ENCODE measurements around the gene SEMA6A. TPM values are rescaled to one million over a fixed set of nuclear protein-coding genes. Genes with fewer than 3 reads are reported as not detected.

The SEMA6A gene, protein sequence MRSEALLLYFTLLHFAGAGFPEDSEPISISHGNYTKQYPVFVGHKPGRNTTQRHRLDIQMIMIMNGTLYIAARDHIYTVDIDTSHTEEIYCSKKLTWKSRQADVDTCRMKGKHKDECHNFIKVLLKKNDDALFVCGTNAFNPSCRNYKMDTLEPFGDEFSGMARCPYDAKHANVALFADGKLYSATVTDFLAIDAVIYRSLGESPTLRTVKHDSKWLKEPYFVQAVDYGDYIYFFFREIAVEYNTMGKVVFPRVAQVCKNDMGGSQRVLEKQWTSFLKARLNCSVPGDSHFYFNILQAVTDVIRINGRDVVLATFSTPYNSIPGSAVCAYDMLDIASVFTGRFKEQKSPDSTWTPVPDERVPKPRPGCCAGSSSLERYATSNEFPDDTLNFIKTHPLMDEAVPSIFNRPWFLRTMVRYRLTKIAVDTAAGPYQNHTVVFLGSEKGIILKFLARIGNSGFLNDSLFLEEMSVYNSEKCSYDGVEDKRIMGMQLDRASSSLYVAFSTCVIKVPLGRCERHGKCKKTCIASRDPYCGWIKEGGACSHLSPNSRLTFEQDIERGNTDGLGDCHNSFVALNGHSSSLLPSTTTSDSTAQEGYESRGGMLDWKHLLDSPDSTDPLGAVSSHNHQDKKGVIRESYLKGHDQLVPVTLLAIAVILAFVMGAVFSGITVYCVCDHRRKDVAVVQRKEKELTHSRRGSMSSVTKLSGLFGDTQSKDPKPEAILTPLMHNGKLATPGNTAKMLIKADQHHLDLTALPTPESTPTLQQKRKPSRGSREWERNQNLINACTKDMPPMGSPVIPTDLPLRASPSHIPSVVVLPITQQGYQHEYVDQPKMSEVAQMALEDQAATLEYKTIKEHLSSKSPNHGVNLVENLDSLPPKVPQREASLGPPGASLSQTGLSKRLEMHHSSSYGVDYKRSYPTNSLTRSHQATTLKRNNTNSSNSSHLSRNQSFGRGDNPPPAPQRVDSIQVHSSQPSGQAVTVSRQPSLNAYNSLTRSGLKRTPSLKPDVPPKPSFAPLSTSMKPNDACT
- 10 to 100 TPM; 26.5 to 78.6 (median 42.4) TPM for total RNA-seq
- 1 to 10 TPM in 2 of 3 donors, under 1 TPM in 1; 0.88 to 2.0 (median 1.5) TPM for polyA plus RNA-seq
- long read RNA-seq, donor 1, partial matches to known transcripts, result 0 of 2 reads
- long read RNA-seq, donor 1, other reads (novel, unspliced or antisense), result 0 of 2 reads
- long read RNA-seq, donor 2, full-length matches to known transcripts, result 1 of 1 reads
- long read RNA-seq, donor 2, partial matches to known transcripts, result 0 of 1 reads
- long read RNA-seq, donor 2, other reads (novel, unspliced or antisense), result 0 of 1 reads

- no peaks in the 10 kb centered on the region for H3K9me3 ChIP-seq
- H3K27ac ChIP-seq, result peak within 1 kb of the TSS; percentile 39 to 87 (median 80)
- H3K4me1 ChIP-seq, result peaks cover 16 to 60% (median 46%) of the 10 kb centered on the region in 6 donors
- peak; percentile 93 for DNase-seq
- H3K36me3 ChIP-seq, result no peaks in the 10 kb centered on the region
- intact Hi-C loops (cut with DNase I; ENCODE audit: low total_unique reads), result no loop called here
- peak within 1 kb of the TSS; percentile 52 to 84 (median 60) for H3K4me3 ChIP-seq
- H3K27me3 ChIP-seq (replicated peaks in 1 of 7), result peaks cover 4 to 87% (median 40%) of the 10 kb centered on the region in 7 donors
- TF ChIP-seq POLR2A (IDR thresholded peaks at IDR 0.05), result peak in 1 of 3 donors; percentile 65
- TF ChIP-seq CTCF (IDR thresholded peaks at IDR 0.05 in 8 of 11, conservative IDR thresholded peaks at IDR 0.05 in 3 of 11), result peak in 1 of 11 experiments; percentile 24
- peak; percentile 81 to 94 (median 88) for TF ChIP-seq POLR2AphosphoS5 (IDR thresholded peaks at IDR 0.05)
- 1 to 2% (median 1%) methylated on average over 62 to 66 of the region's 66 CpGs for WGBS, 5 donors
Measured at GRCh38 chr5:116574367-116575325, at the start of gene SEMA6A. Gene SEMA6A (minus strand): TSS chr5:116574823. CDS start chr5:116504944, 69,879 bp downstream.

DNA sequence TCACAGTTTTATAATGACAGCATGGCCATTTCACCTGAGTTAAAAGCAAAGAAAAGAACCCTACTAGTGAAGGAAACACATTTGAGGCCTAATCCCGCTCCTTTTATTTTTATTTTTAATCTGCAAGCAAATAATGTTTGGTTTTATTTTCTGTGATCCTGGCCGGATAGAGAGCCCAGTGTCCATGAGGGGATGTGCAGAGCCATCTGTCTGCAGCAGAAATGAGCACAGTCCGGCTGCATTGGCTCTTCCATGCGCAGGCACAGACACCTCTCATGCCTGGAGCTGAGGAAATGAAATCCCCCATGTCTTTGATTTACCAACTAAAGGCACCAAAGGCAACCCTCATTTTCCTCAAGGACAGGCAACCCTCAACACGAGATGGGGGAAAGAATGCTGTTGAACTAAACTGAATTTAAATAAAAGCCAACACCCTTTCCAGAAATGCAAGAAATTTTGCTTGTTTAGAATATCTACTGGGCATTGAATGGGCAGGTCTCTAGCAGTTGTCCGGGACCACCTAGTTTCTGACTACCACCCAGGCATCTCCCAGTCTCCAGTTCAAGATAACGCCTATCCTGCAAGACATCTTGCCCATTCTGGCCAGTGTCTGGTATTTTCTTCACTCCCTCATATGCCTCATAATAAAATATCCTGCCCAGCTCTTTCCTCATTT, 47.9 kb upstream of the SEMA6A start:
- H3K4me3 ChIP-seq, result no peak overlapping the region
- no peaks in the 10 kb centered on the region for H3K36me3 ChIP-seq
- 83 to 92% (median 86%) methylated on average over 7 of the region's 7 CpGs for WGBS, 5 donors
- H3K9me3 ChIP-seq, result no peaks in the 10 kb centered on the region
- intact Hi-C loops (cut with DNase I; ENCODE audit: low total_unique reads), result no loop called here
- H3K27me3 ChIP-seq (replicated peaks in 1 of 7), result no peaks in the 10 kb centered on the region
- TF ChIP-seq POLR2AphosphoS5 (IDR thresholded peaks at IDR 0.05) (no peak), CTCF (IDR thresholded peaks at IDR 0.05 in 8 of 11, conservative IDR thresholded peaks at IDR 0.05 in 3 of 11) (no peak), POLR2A (IDR thresholded peaks at IDR 0.05) (no peak)
- H3K27ac ChIP-seq, result no peak overlapping the region
- H3K4me1 ChIP-seq, result peaks cover 0 to 16% (median 9%) of the 10 kb centered on the region in 6 donors
- DNase-seq, result no peak

GRCh38 chr5:116621599-116621998, 47.0 kb upstream of the SEMA6A start:
- DNase-seq, result no peak
- no peak overlapping the region for H3K27ac ChIP-seq
- no peak for TF ChIP-seq CTCF (IDR thresholded peaks at IDR 0.05 in 8 of 11, conservative IDR thresholded peaks at IDR 0.05 in 3 of 11)
- TF ChIP-seq POLR2AphosphoS5 (IDR thresholded peaks at IDR 0.05), result no peak
- TF ChIP-seq POLR2A (IDR thresholded peaks at IDR 0.05), result no peak
- H3K36me3 ChIP-seq, result no peaks in the 10 kb centered on the region
- intact Hi-C loops (cut with DNase I; ENCODE audit: low total_unique reads), result no loop called here
- WGBS, 5 donors, result 90 to 97% (median 93%) methylated on average over 2 of the region's 2 CpGs
- H3K4me1 ChIP-seq, result peaks cover 0 to 13% (median 7%) of the 10 kb centered on the region in 6 donors
- no peak overlapping the region for H3K4me3 ChIP-seq
- H3K27me3 ChIP-seq (replicated peaks in 1 of 7), result no peaks in the 10 kb centered on the region
- no peaks in the 10 kb centered on the region for H3K9me3 ChIP-seq
